ENCODE results near the gene PDPN. TPM values are rescaled to one million over a fixed set of nuclear protein-coding genes. Genes with fewer than 3 reads are reported as not detected.

PDPN gene
- total and polyA plus RNA-seq, 2 of the 8 experiments (the other 6 are each of a cell fraction or from before 2014, with no cell fraction given), result 44.7 to 169 TPM

DNA sequence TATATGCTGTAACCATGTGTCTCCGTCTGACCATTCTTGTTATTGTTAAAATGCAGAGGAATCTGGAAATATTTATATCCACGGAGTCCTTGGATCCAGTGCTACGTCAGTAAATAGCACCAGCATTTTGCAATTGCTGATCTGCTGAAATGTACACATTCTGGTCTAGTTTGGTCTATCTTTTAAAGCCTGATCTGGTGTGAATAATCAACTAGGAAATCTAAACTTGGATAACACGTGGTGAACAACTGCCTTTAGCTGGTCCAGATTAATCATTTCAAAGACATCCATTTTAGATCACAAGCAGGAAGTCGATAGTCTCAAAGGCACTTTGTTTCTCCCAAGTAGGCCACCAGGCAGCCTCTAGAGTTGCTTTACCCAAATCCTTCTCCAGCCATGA lies 32.6 kb downstream of the PDPN start:
- Histone ChIP-seq H4K20me1 (replicated peaks in 1 of 2; ENCODE audit: control insufficient read depth in 1 of 2, insufficient read depth in 2 of 2, low read length in 2 of 2) (peaks cover 2 to 3% of the 10 kb centered on the region in 2 experiments), H3K4me3 (ENCODE audit: extremely low read depth in 1 of 4, insufficient read depth in 2 of 4, low read depth in 3 of 4, low read length in 4 of 4) (no peak overlapping the region), H3K79me1 (ENCODE audit: low read depth, low read length) (no peaks in the 10 kb centered on the region; the same call in 1 of the 2 replicates), H2BK5ac (ENCODE audit: low read depth, low read length) (no peak overlapping the region), H3K23me2 (ENCODE audit: low read depth, low read length) (no peaks in the 10 kb centered on the region; the same call in 1 of the 2 replicates), H3K9me3 (ENCODE audit: insufficient read depth in 2 of 2, low read depth in 1 of 2, low read length in 1 of 2) (no peaks in the 10 kb centered on the region), H3K27me3 (replicated peaks in 1 of 4; ENCODE audit: control insufficient read depth in 3 of 4, extremely low read depth in 1 of 4, insufficient read depth in 3 of 4, low read length in 3 of 4) (no peaks in the 10 kb centered on the region), H2BK120ac (replicated peaks; ENCODE audit: low read depth, low read length) (no peak overlapping the region), H3K18ac (ENCODE audit: extremely low read depth, low read length) (no peak overlapping the region), H3K23ac (ENCODE audit: insufficient read length) (no peak overlapping the region), H3K56ac (replicated peaks; ENCODE audit: insufficient read length, low read depth, low read length) (no peak overlapping the region), H2BK12ac (ENCODE audit: low read depth, low read length) (no peak overlapping the region), H3K9ac (replicated peaks in 1 of 4; ENCODE audit: extremely low read depth in 1 of 4, low read depth in 3 of 4, low read length in 3 of 4) (no peak overlapping the region), H3K79me2 (ENCODE audit: control insufficient read depth in 1 of 2, insufficient read depth in 2 of 2, low read length in 2 of 2) (no peaks in the 10 kb centered on the region), H3K36me3 (ENCODE audit: control insufficient read depth in 2 of 4, insufficient read depth in 4 of 4, low read length in 3 of 4) (peaks cover 23 to 57% (median 35%) of the 10 kb centered on the region in 4 experiments), H3K27ac (ENCODE audit: low read depth, low read length) (no peak overlapping the region), H3K14ac (ENCODE audit: insufficient read length) (no peak overlapping the region), H4K91ac (replicated peaks; ENCODE audit: insufficient read length, low read length) (no peak overlapping the region), H4K5ac (ENCODE audit: insufficient read length, low read depth, low read length) (no peak overlapping the region), H2AFZ (ENCODE audit: low read length) (no peak overlapping the region), H2BK20ac (ENCODE audit: low read length) (no peak overlapping the region), H4K8ac (ENCODE audit: extremely low read depth, insufficient read depth, low read length) (no peak overlapping the region), H3K4me2 (ENCODE audit: insufficient read depth in 1 of 2, low read depth in 2 of 2, low read length in 2 of 2) (no peak overlapping the region), H2AK5ac (ENCODE audit: low read depth, low read length) (no peak overlapping the region), H3K4ac (replicated peaks; ENCODE audit: insufficient read length, low read depth, low read length) (no peak overlapping the region), H3K4me1 (replicated peaks in 1 of 4; ENCODE audit: control insufficient read depth in 3 of 4, insufficient read depth in 4 of 4, low read length in 3 of 4) (no peaks in the 10 kb centered on the region; a peak in 1 of 7 replicates), H2BK15ac (ENCODE audit: low read length) (no peak overlapping the region)
- ChIA-PET CTCF (ENCODE audit: partially characterized antibody) (interaction anchor here (0.6 kb wide), 1 partner anchor 21 kb away, joined by 3 read pairs; no protein-coding TSS in a partner anchor), POLR2A (ENCODE audit: partially characterized antibody) (no interaction called here)
- TF ChIP-seq CBX8 (IDR thresholded peaks at IDR 0.05; ENCODE audit: borderline replicate concordance, low read depth, low read length) (no peak), SIX5 (IDR thresholded peaks at IDR 0.05; ENCODE audit: low read depth, low read length) (no peak), EZH2 (IDR thresholded peaks at IDR 0.05; ENCODE audit: low read depth, low read length, severe bottlenecking) (no peak), TCF12 (IDR thresholded peaks at IDR 0.05; ENCODE audit: low read depth, low read length) (no peak)
- 93% methylated on average over 5 of the region's 5 CpGs; no CpG with 5 or more reads in 1 of the 2 experiments for WGBS, 2 experiments (ENCODE audit: extremely low coverage in 1 of 2, insufficient coverage in 1 of 2, insufficient read length in 1 of 2, insufficient replicate concordance in 2 of 2, low coverage in 1 of 2, low lambda C conversion rate in 2 of 2, missing lambda C conversion rate in 1 of 2)
- FAIRE-seq (no peak), DNase-seq (ENCODE audit: low read depth in 1 of 2, low spot score in 2 of 2) (no peak)
